ENCODE results near the gene ALK.

ALK gene

DNA sequence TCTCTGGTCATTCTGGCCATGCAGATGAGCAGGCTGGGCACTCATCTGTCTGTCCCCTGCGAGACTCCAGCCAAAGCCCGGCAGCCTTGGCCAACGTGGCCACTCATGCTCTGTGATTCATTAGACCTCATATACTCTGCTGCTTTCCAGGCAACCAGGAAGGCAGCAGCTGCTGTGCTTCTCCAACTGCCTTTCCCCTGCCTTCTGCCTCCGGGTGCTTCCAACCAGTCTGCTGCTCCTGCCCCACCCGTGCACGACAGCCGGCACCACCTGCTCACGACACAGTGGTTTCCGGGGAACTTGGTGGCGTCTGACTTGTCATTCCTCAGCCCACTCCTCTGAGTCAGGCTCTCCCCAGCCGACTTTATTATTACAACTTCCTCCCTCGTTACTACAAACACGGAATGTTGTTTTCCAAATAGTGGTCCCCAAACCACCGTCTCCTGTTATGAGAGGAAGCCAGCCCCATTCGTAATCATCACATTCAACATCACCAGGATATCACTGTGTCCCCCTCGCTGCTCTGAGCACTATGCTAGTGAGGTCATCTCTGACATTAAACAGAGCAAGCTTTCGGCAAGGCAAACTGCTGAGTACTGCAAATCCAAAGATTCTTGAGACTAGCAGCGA lies 392.4 kb downstream of the ALK start:
- H3K4me3 ChIP-seq (ENCODE audit: low read depth, low read length), result no peak overlapping the region
- TF ChIP-seq, protein P1, sequence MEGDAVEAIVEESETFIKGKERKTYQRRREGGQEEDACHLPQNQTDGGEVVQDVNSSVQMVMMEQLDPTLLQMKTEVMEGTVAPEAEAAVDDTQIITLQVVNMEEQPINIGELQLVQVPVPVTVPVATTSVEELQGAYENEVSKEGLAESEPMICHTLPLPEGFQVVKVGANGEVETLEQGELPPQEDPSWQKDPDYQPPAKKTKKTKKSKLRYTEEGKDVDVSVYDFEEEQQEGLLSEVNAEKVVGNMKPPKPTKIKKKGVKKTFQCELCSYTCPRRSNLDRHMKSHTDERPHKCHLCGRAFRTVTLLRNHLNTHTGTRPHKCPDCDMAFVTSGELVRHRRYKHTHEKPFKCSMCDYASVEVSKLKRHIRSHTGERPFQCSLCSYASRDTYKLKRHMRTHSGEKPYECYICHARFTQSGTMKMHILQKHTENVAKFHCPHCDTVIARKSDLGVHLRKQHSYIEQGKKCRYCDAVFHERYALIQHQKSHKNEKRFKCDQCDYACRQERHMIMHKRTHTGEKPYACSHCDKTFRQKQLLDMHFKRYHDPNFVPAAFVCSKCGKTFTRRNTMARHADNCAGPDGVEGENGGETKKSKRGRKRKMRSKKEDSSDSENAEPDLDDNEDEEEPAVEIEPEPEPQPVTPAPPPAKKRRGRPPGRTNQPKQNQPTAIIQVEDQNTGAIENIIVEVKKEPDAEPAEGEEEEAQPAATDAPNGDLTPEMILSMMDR (IDR thresholded peaks at IDR 0.05; ENCODE audit: low read depth, low read length, missing control alignments), result no peak
- in situ Hi-C loops (cut with HindIII; ENCODE audit: low sequenced_read_pairs), result loop anchor here (5.0 kb wide), 1 partner anchor 52 kb away; no protein-coding TSS in a partner anchor
- no peak for DNase-seq (ENCODE audit: low read depth)

DNA sequence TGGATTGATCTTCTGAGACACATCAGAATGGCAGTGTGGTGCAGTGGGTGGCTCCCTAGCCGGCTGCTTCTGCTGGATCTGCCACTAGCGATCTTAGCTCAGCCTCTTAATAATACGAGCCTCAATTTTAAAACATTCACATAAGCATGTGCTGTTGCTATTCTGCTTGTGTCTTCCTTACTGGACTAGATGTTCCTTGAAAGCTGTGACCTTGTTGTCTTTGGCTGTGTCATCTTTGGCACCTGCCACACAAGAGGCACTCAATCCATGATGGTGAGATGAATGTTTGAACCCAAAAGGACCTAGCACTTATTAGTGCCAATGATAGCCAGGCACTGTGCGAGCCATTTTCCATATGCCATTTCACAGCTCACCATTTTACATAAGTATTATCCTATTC lies 393.0 kb downstream of the ALK start:
- in situ Hi-C loops (cut with HindIII; ENCODE audit: low sequenced_read_pairs), result loop anchor here (5.0 kb wide), 1 partner anchor 51 kb away; no protein-coding TSS in a partner anchor
- no peak overlapping the region for H3K4me3 ChIP-seq (ENCODE audit: low read depth, low read length)
- TF ChIP-seq, protein P1 (IDR thresholded peaks at IDR 0.05; ENCODE audit: low read depth, low read length, missing control alignments), result no peak
- DNase-seq (ENCODE audit: low read depth), result no peak

DNA sequence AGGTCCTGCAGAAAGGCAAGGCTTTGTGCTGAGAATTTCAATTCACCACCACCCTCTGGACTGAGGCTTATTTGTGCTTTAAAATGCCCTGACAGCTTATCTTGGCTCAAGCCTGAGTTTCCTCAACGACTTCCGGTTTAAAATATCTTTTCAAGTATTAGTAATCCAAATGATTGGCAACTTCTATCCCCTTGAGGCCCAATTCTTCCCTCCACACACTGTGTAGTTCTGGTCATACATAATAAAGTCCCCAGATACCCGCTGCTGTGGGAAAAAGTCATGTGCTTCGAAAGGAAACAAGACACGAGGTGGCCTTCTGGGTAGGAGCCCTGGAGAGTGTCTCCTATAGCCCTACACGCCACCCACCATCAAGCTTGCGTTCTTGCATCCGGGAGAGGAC lies 393.4 kb downstream of the ALK start:
- H3K4me3 ChIP-seq (ENCODE audit: low read depth, low read length), result no peak overlapping the region
- DNase-seq (ENCODE audit: low read depth), result no peak
- in situ Hi-C loops (cut with HindIII; ENCODE audit: low sequenced_read_pairs), result loop anchor here (5.0 kb wide), 1 partner anchor 51 kb away; no protein-coding TSS in a partner anchor
- TF ChIP-seq, protein P1 (IDR thresholded peaks at IDR 0.05; ENCODE audit: low read depth, low read length, missing control alignments), result no peak

DNA sequence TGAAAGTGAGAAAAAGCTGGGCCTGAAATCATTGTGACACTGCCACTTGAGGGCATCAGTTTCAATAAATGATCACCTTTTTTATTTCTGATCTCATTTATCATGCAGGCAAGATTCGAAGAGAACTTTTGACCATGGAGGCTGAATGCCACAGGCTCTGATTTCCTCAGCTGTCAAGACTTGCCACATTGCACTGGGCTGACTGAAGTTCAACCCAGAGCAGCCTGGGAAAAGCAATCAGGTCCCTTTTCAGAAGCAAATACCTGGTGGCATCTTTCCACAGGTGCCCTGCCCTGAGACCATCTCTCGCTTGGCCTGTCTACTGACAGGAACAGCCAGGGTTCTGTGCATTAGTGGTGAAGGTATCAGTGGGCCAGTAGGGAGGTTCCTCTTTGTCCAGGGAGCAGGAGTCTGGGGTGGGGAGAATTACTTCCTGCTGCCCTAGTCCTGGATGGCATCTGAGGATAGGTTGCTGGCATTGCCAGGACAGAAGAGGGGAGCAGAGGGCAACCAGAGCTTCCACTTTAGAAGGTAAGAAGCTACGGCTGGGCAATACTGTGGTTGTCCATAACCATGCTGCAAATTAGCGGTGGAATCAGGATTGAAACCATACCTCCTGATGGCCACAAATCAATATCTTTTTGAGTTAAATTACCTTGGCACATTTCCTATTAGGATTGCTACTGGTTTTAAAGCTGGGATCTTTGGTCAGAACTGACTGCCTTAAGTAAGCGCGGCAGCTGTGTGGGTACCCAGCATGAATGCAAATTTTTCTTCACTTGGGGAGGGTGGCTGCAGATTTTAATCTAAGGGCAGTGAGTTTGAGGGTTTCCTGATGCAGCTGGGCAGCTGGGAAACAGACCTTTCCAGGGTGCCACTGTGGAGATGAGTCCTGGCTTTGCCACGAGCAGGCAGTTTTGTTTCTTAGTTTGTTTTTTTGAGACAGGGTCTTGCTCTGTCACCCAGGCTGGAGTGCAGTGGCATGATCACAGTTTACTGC lies 394.5 kb downstream of the ALK start:
- DNase-seq (ENCODE audit: low read depth), result no peak
- in situ Hi-C loops (cut with HindIII; ENCODE audit: low sequenced_read_pairs), result loop anchor here (5.0 kb wide), 1 partner anchor 50 kb away; no protein-coding TSS in a partner anchor
- TF ChIP-seq, protein P1 (IDR thresholded peaks at IDR 0.05; ENCODE audit: low read depth, low read length, missing control alignments), result no peak
- no peak overlapping the region for H3K4me3 ChIP-seq (ENCODE audit: low read depth, low read length)

DNA sequence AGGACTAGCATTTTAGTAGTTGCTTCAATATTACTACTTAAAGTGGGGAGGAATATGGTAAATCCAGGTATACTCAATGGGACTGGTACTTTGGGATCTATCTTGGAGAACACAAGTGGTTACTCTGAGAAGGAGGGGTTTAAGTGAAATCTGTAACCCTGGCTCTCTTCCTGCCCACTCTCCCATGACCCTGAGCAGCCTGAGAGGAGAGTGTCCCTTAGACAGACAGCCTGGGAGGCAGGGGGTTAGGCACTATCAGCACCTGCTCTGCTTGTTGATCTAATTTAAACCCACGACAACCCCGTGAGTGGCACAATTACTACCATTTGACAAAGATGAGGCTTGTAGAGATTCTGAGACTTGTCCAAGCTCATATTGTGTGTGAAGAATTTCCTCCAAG lies 395.5 kb downstream of the ALK start:
- TF ChIP-seq, protein P1 (IDR thresholded peaks at IDR 0.05; ENCODE audit: low read depth, low read length, missing control alignments), result no peak
- in situ Hi-C loops (cut with HindIII; ENCODE audit: low sequenced_read_pairs), result loop anchor here (5.0 kb wide), 1 partner anchor 49 kb away; no protein-coding TSS in a partner anchor

DNA sequence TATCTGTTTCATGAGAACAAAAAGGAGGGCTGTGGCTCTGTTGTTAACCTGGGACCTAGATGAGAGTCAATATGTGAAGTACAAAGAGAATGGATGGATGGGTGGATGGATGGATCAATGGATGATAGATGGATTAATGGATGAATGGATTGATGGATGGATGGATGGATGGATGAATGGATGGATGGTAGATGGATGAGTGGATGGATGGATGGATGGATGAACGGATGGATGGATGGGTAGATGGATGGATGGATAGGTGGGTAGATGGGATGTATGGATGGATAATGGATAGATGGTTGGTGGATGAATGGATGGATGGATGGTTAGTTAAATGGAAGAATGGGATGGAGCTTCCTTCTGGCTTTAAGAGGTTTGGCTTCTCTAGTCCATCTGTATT lies 396.7 kb downstream of the ALK start:
- no peak for DNase-seq (ENCODE audit: low read depth)
- in situ Hi-C loops (cut with HindIII; ENCODE audit: low sequenced_read_pairs), result loop anchor here (5.0 kb wide), 1 partner anchor 47 kb away; no protein-coding TSS in a partner anchor
- no peak overlapping the region for H3K4me3 ChIP-seq (ENCODE audit: low read depth, low read length)
- TF ChIP-seq, protein P1 (IDR thresholded peaks at IDR 0.05; ENCODE audit: low read depth, low read length, missing control alignments), result no peak

More for the DNA sequence above, 395.5 kb downstream of the ALK start:
- DNase-seq (ENCODE audit: low read depth), result no peak
- H3K4me3 ChIP-seq (ENCODE audit: low read depth, low read length), result no peak overlapping the region

Data from astrocyte of the cerebellum (primary cell).